Globus pallidus (tissue), 1 donor: Measurements from ENCODE around the gene DYSF.

Experiments
- DNase-seq: peaks from one replicate; pipeline ENCODE4 v3.0.0-alpha.2; 2015; ENCODE audit warnings: low spot score

Gene DYSF

DNA sequence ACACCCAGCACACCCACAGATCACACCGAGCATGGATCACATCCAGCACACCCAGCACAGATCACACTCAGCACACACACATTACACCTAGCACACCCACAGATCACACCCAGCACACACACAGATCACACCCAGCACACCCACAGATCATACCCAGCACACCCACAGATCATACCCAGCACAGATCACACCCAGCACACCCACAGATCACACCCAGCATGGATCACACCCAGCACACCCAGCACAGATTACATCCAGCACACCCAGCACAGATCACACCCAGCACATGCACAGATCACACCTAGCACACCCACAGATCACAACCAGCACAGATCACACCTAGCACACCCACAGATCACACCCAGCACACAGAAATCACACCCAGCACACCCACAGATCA, 118.6 kb downstream of the DYSF start:
- no peak for DNase-seq

- DNase-seq, result peak; percentile 93
Observed at GRCh38 chr2:71575966-71576365, 122.6 kb downstream of the DYSF start.

- peak; percentile 89 for DNase-seq
Observed at GRCh38 chr2:71576541-71576940, 123.2 kb downstream of the DYSF start.

- no peak for DNase-seq
Observed at GRCh38 chr2:71577209-71577608, 123.8 kb downstream of the DYSF start.

GRCh38 chr2:71578767-71579342, 125.5 kb downstream of the DYSF start:
- DNase-seq, result peak; percentile 97

DNA sequence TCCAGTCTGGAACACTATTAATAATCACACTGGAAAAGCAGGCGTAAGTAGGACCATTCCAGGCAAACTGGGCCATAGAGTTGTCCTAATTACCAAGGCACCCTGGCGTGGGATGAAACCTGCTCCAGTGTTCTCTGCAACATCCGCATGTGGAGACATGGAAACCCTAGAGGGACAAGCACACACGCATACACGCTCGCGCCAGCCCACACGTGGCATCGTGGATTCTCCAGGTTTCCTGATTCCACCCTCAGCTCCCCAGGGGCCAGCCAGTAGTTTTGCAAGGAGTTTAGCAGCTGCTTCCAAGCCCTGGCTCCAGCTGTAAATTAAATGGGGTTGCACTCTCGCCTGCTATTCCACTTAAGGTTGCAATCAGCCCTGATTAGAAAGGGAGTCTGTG, 127.7 kb downstream of the DYSF start:
- no peak for DNase-seq

GRCh38 chr2:71583876-71584275, 130.5 kb downstream of the DYSF start:
- no peak for DNase-seq

DNA sequence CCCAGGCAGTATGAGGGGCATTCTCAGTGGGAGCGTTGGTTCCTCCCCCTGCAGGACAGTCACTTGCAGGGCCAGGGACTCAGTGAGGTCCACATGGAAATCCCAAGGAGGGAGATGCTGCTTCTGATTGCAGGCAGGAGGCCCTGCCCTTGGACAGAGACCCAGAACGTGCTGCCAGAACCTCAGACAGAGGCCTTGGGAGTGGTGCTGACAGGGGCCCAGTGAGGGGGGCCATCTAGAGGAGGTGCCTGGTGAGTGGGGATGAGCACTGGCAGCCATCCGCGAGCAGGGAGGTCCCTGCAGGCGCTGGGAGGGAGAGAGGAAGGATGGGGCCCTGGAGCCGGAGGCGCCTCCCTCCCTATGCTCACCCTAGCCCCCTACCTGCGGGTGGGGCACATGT, 133.1 kb downstream of the DYSF start:
- no peak for DNase-seq

DNA sequence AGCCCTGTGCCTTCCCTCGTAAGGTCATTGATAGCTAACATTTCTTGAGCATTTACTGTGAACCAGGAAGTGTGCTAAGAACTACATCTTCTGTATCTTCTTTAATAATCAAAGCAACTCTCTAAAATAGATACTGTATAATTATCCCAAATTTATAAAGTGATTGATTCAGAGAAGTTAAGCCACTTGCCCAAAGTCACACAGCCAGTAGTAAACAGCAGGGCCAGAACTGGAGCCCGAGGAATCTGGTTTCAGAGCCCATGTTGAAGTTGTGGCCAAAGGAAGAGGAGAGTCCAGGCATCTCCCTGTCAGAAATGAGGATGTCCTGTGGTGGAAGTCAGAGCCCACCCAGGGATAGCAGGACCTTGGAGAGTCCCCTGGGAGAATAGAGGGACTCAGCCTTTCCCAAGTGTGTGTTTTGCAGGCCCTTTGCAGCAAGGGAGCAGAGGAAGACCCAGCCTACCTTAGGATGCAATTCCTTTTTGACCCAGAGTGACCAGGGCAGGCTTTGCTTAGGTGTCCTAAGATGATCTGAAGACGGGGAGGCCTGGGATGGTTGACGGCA, 134.2 kb downstream of the DYSF start:
- DNase-seq, result no peak

GRCh38 chr2:71588497-71589170, 135.3 kb downstream of the DYSF start:
- DNase-seq, result no peak

DNA sequence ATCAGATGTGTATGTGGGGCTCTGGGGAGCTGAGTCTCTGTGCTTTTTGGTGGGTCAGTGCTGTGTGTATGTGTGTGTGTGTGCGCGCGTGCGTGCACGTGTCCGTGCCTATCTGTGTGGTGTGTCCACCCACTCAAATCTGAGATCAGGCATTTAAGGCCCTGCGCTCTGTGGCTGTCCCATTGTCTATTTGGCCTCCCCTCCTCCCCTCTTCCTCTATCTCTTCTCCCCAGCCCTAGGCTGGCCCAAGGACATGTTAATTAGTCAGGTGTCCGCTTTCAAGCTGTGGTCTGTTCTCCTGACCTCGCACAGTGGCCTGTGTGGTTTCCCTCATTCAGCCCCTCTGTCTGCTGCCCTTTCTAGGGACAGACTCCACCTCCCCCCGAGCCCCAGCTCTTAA, 136.4 kb downstream of the DYSF start:
- DNase-seq, result no peak

GRCh38 chr2:71591044-71591443, 137.7 kb downstream of the DYSF start:
- DNase-seq, result no peak

DNA sequence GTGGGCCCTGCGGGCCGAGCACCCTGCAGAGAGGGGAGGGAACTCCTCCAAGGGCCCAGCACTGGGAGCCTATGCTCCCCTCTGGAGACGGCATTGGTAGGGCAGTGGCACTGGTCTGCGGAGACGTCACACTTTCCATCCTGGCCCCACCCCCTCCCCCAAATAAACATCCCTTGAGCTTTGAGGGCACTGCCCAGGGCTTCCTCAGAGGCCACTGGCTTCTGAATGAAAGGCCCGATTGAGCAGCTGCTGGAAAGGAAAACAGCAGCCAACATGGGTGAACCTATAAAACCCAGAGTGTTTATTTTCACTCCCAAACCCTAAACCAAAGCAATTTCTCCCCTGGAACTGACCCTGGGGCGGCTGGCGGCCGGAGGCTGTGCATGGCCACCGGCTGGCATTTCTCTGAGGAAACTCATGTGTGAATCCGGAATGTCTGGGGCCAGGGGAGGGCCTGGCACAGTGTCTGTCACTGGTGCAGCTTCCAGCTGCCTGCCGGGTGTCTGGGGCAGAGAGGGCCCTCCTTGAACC, 138.9 kb downstream of the DYSF start:
- peak; percentile 91 for DNase-seq

DNA sequence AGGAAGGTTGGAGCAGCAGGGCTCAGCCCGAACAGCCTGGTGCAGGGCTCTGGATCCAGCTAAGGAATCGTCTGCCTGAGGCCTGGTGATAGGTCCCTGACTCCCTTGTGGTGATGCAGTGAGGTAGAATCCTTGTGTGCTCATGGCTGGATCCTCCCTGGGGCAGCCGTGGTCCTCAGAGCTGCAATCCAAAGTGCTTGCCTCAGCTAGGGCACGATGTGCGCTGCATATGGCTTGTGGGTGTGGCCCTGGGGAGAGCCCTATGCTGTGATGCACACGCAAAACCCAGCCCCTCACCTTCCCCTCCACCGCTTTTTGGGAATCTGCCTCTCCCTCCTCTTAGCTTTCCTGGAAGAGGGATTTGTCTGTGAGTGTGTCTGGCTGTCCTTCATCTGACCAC, 142.2 kb downstream of the DYSF start:
- no peak for DNase-seq

DNA sequence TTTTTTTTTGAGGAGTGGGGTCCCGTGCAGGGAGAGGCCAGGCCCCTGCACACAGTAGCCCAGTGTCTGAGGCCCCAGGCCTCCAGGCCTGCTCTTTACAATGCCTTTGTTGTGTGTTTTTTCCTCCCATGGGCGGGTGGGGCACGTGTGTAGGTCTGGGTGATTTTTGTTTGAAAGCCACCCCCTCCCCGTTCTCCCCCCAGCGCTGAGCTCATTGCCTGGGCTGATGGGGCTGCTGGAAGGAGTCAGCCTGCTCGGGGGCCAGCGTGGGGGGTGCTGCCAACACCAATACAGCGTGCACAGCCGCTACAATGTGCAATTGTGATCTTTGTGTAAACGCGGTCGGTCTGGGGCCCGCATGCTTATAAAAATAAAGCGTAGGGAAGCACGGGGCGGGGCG, 142.7 kb downstream of the DYSF start:
- DNase-seq, result peak; percentile 99

DNA sequence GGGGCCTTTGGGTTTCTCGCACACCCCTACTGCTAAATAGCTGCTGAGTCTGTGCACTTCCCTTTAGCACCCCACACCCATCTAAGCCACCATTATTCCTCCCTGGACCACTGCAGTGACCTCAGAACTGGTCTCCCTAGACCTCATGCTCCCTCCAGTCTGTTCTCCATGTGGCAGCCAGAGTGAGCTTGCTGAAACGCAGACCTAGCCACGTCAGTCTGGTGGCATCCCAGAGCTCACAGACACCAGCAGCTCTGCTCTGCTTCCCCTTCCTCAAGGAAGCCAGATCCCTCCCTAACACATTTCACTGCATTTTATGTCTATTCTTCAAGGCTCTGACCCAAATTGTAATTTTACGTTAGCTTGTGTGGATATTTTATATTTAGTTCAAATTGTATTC, 144.4 kb downstream of the DYSF start:
- no peak for DNase-seq

- DNase-seq, result no peak
Observed at GRCh38 chr2:71598526-71598925, 145.2 kb downstream of the DYSF start.

GRCh38 chr2:71599038-71599437, 145.7 kb downstream of the DYSF start:
- DNase-seq, result no peak

GRCh38 chr2:71599646-71600236, 146.4 kb downstream of the DYSF start:
- DNase-seq, result no peak

- DNase-seq, result no peak
Observed at GRCh38 chr2:71600555-71600954, 147.2 kb downstream of the DYSF start.

DNA sequence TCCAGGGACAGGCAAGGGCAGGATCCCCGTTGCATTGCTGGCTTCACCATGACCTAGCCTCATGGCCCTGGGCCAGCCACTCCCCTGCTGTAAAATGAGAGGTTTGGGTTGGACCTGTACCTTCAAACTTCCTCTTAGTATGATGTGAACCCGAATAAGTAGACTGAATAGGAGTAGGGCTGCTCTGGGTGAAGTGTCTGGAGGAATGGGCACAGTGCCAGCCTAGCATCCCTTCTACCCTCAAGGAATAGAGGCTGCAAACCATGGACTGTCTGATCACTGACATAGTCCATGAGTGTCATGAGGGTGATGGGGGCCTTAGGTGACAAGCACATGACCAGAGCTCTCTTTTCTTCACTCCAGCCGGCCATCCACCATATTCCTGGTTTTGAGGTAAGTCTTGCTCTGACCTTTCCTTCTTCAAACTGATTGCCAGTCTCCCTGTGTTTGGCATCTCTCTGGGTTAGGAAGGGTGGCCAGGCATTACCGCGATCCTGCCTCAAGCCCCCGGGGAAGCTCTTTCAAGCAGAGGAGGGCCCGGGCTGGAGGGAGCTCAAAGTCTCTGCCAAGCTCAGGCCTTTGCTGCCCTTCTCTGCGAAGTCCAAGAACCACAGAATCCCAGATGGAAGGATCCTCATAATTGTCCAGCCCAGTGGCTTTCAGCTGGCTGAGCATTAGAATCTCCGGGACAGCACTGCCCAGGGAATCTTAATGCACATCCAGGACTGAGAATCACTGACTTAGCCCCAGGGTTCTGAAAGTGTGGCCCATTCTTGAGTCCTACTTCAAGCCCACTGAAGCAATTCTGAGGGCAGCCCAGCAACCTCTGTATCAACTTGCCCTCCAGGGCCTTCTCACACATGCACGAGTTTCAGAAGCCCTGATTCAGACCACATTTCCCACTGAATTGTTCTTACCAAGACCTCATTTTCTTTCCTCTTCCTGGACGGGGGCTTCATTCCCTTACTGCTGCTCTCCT, 148.1 kb downstream of the DYSF start:
- DNase-seq, result no peak

DNA sequence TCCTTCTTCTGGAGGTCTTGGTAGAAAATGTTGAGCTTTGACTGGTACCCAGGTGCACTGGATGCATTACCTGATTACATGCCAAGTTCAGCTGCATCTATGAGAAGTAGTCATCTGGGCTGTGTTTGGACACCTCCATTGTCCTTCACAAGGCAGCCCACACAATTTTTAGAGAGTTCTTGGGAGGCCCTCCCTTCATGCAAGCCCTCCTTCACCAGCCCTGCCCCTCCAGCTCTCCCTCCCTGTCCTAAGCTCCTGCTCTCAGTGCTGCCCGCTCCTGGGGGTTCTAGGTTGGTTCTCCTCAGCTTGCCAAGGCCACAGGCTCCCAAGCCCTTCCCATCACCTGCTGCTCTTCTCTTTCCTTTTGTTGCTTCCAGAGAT, 148.7 kb downstream of the DYSF start:
- DNase-seq, result no peak
